NCI-H82 treated with DMSO at 0.1 percent for 48 hours (cell line): ENCODE results near the gene AIP.
"Not testable (repeated sequence)": the region's sequence is repeated elsewhere in the genome, so short reads cannot be mapped to it uniquely, and the experiment has no call there.

Source experiments
- DNase-seq: peaks from one replicate; lab custom pipeline; 2025; ENCODE audit not compliant: unreplicated experiment; lab: John Stamatoyannopoulos, UW

Gene AIP

DNA sequence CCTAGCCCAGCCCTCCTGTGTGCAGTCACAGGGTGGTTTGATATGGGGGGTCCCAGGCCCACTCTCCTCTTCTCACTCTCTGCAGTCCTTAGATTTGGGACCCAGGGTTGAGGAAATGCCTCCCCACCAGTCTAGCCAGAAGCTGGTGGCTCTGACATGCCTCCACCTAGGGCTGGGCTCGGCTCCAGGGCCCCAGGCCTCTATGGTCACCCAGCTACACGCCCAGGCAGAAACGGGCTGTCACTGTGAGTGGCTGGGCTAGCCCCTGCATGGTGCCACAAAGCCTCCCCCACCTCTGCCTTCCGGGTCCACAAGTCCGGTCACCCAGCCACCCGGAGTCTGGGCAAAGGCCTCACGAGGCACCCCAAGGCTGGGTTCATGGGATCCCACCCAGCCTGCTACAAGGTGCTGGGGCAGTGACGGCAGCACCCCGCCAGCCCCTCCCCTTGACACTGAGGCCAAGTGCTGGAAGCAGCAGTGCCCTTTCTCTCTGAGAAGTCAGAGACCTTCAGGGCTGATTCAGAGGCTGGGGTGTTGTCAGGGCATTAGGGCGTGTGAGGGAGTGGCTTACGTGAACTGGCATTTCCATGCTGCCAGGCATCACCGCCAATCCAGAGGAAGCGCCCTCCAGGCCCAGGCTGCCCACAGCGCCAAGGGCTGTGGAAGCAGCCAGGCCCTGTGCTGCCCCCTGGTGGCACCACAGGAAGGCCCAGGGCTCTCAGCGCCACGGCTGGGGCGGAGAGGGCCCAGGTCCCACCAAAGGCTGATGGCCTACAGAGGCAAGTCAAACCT lies 23.0 kb downstream of the AIP start:
- DNase-seq = peak; percentile 5

DNA sequence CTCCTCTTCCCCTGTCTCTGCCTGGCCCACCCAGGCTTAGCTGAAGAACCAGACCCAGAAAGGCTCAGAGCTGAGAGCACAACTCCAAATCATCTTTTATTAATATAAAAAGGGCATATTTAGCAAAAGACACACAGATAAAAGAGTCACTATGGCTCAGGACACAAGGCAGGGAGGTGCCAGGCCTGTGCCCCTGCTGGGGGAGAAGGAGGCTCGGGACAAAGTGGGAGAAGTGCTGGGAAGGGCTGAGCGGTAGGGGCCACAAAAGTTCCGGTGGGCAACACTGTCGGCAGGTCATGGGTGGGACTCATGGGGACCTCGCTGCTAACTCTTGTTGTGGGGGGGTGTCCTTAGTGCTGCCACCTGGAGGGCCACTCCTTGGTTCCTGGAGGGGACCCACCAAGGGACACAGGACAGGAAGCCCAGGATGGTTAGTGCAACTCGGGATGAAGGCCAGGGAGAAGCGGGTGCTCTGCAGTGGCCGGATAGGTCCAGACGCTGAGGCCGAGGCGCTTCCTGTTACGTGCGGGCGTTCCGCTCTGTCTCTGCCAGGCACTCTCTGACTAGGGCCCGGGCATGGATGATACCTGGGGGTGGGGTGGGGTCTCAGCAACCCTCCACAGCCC lies 23.7 kb downstream of the AIP start:
- no peak for DNase-seq

DNA sequence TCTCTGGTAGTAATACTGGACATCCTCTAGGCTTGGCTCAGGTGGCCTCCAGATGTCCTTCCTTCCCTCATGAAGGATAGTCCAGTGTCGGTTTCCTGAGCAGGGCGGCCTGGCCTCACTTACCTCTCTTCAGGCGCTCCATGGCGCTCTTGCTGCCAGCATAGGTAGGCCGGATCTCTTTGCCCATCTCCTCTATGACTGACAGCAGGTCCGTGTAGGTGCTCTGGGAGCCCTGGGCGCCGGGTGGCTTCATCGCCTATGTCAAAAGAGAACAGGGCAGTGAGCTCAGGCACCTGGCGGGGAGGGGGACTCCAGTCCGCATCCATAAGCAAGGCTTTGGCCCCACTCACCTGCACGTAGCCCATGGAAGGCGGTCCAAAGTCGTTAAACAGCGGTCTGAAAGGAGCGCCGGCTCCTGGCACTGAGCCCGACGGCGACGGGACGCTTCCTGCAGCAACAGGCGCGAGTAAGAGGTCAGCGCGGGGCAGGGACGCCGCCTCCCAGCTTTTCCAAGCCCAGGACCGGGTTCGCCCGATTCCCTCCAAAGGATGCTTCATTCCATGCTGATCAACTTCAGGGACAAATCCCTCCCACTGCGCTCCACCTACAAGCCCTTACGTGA lies 24.5 kb downstream of the AIP start:
- DNase-seq = no peak

DNA sequence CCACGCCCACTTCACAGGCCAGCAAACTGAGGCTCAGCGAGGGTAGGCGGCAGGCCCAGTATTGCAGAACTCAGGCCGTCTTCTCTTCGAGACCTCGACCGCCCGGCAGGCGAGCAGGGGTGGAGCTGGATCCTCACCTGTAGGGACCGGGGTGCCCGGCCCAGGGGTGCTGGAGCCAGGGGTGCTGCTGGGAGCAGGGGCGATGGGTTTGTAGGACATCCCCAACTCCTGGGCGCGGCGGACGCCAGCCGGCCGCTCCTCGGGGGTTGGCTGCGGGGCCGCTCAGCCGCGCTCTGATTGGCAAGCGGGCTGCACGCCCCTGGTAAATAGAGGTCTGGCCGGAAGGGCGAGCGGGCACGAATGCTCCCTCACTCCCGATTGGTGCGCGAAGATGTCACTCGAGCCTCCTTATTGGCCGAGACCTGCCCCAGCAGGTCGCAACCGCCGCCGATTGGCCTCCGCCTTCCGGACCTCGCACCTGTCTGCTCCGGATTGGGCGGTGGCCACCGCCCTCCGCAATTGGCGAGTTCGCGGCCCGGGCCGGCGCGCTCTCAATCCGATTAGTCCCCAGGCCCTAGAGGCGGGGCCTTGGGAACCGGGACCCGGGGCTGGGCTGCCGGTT lies 25.1 kb downstream of the AIP start, which contains the start of gene CDK2AP2:
Gene CDK2AP2 (minus strand): TSS at position 299 of the 622 bp plus-strand sequence. CDS start 80 bp downstream, at position 219.
- DNase-seq = peak; percentile 88

DNA sequence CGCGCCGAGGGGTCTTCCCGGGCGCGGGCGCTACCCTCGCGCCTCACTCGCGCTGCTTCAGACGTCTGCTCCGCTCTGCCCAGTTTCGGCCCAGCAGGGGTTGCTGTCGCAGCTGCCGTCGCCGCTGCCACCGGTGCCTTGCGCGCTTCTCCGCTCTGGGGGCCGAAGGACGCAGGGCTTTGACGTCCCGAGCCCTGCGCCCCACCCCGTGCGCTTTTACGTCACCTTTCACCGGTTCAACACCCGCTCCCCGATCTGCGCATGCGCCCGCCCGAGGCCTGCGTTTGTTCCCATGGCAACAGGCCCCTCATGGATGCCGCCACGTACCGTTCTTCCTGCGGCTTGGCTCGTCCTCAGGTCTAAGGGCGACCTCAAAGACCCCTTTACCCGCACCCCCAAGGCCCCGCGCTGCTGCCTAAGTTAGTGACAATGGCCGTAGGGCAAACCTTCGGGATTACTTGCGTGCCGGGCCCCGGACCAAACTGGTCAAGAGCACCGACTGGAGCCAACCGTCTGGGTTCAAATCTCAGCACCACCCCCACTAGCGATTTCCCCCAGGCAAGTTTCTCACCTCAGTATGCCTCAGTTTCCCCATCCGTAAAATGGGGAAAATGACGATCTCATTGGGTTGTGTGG lies 25.8 kb downstream of the AIP start:
- peak; percentile 85 for DNase-seq

DNA sequence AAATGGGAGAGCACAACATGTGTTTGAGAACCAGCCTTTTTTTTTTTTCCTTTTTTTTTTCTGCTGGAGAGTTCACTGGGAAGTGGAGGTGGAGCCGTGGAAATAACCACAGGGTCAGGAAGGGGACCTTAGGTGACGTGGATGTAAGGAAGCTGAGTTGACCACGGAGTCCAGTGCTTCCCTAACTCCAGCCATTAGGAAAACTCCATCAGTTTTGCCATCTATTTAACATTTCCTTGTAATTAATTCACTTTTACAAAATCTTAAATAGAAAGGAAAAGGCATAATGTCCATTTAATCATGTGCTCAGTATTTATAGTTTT lies 27.2 kb downstream of the AIP start:
- DNase-seq = no peak

DNA sequence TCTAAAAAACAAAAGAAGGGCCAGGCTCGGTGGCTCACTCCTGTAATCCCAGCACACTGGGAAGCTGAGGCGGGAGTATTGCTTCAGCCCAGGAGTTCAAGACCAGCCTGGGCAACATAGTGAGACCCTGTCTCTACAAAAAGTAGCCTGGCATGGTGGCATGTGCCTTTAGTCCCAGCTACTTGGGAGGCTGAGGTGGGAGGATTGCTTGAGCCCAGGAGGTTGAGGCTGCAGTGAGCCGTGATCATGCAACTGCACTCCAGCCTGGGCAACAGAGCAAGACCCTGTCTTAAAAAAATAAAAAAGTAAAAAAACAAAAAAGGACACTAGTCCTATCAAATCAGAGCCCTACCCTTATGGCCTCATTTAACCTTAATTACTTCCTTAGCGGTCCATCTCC lies 28.7 kb downstream of the AIP start:
- DNase-seq = not testable (repeated sequence)

DNA sequence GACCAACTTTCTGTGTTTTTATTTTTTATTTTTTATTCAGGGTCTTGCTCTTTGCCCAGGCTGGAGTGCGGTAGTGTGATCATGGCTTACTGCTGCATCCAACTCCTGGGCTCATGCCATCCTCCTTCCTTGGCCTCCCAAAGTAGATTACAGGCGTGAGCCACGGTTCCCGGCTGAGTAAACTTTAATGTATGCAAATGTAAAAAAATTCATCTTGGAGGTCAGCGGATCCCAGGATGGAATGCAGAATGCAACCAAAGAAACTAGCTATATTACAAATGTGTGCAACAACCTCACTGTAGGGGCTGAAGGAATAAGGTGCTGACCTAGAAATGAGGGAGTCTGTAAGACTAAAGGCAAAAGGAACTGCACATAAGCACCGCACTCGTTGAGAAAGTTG lies 31.3 kb downstream of the AIP start:
- no peak for DNase-seq

DNA sequence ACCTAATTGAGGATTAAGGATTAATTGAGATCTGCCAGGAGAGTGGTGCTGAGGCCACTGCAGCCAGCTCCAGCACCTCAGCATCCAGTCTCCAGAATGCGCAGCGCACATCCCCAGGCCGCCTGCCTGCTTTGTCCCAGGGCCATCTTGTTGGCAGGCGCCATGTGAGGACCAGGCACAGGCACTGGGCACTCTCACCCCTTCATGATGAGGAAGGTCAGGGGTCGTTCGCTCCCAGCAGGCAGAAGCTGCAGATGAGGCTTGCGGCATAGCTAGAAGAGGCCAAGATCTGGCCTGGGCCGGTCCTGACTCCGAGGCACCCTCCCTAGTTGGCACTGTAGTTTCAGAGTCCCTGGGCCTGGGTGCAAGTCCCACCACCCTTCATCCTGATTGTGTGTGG lies 34.0 kb downstream of the AIP start:
- DNase-seq = peak; percentile 39

DNA sequence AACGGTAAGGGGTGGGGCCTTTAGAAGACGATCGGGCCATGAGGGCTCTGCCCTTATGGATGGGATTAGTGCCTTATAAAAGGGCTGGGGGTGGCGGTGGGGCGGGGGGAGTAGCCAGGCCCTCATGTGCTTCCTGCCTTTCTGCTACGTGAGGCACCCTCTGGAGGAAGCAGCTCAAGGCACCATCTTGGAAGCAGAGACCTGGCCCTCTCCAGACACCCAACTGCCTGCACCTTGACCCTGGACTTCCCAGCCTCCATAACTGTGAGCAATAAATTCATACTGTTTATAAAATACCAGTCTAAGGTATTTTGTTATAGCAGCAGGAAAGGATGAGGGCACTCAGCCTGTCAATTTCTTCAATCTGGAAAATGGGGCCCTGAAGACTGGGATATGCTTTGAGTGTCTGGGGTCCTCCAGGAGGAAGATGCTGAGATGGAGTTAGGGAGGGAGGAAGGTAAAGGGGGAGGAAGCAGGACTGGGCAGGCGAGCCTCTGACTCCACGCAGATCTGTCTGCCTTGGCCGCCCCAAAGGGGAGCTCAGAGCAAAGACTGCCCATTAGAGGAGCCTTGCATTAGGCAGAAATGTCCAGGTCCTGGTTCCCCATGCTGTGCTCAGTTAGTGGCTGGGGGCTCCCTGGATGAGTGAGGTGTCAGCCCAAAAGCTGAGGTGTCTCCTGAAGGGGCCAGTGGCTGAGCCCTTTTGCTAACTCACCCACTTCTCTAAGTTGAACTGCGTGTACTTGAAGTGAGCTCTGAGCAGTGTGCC lies 35.1 kb downstream of the AIP start:
- peak; percentile 13 for DNase-seq

DNA sequence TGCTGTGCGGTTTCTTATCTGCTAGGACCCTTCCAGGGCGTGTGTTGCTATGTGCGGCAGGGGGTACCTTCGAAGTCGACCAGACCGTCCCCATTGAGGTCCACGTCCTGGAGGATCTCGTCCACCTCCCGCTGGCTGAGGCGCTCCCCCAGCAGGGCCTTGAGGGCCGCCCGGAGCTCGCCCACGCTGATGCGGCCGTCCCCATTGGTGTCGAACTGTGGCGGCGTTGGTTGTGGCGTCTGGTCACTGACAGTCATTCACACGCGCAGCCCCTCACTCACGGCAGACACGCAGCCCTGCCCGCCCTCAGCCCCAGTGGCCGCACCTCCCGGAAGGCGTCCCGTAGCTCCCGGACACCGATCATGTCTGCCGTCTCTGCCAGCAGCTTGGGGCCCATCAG lies 36.9 kb downstream of the AIP start:
- DNase-seq = no peak

DNA sequence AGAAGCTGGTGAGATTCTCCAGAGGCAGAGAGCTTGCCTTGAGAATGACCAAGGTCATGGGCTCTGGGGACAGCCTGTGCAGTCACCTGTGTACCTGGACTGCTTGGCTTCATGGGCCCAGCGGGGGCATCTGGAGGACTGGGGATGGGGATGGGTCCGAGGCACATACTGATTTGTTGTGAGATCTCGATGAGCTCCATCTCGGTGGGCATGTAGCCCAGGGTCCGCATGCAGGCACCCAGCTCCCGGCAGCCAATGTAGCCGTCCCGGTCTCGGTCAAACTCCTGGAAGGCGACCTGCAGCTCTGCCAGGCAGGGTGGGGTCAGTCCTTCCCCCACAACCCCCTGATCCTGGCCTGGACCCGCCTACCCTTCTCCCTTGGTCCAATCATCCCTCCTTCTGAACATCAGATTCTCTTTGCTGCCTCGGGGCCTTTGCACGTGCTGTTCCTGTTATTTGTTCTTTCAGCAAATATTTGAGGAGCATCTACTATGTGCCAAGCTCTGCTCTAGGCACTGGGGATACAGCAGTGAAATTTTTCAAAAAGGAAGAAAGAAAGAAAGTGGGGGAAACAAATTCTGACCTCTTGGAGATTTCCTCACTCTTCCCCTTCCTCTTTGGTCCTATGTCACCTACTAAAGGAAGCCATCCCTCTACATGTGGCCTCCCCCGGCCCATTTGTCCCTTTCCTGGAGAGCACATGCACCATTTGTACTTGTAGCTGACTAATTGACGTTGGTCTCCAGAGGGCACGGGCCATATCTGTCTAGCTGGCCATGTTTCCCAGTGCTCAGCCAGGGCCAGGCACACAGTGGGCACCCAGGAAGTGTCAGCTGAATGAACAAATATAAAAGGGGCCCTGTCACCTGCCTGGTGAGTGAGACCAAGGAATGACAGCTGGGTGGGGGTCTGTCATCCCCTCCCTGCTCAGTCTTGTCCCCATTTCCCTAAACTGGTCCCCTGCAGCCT lies 38.3 kb downstream of the AIP start:
- DNase-seq = no peak

DNA sequence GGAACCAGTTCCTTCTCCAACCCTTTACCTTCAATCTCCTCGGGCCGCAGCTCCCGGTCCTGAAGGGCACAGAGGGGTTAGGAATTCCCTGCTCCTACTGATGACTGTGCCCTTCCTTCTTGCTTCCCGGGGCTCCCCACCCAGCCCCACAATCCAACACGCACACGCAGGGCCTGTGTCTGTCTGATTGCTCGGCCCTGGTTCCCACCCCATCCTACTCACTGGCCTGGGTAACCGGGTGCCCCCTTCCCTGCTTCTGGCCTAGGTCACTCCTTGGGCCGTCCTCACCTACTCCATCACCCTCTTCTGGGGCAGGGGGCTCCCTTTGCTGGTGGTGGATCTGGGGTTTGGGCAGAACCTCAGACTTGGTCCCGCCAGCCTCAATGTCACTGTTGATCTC lies 39.1 kb downstream of the AIP start:
- DNase-seq = no peak

DNA sequence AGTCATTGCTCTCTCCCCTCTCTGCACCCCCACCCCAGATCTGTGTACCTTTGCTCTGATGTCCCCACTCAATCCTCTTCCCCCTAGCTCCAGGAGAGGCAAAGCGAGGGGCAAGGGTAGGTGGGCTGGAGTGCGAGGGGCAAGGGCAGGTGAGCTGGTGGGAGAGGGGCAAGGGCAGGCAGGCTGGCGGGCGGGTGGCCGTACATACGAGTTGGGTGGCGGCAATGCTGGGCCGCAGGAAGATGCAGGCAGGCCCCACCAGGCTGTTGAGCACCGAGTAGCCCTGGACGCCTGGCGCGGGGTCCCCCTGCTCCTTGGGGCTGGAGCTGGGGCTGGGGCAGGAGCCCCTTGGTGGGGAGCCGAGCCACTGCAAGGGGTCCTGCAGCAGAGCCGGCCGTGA lies 39.5 kb downstream of the AIP start:
- no peak for DNase-seq

DNA sequence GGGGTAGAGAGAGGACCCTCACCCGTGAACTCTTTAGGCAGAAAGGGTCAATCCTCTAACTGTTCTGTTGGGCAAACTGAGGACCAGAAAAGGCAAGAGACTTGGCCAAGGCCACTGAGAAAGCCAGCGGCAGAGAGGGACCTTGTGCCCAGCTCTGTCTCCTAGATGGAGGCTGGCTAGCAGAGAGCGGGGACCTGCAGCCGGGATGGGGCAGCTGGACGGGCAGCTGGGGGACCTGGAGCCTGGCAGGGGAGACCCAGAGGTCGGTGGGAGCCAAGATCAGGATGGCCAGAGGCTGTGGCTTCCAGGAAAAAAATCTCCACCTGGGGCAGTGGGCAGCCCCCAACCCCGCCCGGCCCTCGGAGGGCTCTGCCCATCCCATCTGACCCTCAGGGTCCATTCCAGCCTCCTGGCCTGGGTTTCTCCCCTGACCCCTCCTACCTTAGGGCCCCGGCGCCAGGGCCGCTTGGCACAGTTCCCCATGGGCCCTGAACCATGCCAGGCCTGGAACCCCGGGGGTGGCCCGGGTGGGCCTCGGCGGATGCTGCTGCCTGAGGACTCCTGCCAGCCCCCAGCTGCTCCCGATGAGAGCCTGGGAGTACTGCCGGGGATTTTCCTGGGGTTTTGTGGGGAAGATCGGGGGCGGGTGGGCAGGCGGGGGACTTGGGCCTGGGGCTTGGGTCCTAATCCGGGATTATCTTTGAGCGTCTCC lies 40.2 kb downstream of the AIP start, which contains the start of gene CABP2:
Gene CABP2 (minus strand): TSS at position 603 of the 712 bp plus-strand sequence. CDS start 120 bp downstream, at position 483.
- DNase-seq = peak; percentile 23

DNA sequence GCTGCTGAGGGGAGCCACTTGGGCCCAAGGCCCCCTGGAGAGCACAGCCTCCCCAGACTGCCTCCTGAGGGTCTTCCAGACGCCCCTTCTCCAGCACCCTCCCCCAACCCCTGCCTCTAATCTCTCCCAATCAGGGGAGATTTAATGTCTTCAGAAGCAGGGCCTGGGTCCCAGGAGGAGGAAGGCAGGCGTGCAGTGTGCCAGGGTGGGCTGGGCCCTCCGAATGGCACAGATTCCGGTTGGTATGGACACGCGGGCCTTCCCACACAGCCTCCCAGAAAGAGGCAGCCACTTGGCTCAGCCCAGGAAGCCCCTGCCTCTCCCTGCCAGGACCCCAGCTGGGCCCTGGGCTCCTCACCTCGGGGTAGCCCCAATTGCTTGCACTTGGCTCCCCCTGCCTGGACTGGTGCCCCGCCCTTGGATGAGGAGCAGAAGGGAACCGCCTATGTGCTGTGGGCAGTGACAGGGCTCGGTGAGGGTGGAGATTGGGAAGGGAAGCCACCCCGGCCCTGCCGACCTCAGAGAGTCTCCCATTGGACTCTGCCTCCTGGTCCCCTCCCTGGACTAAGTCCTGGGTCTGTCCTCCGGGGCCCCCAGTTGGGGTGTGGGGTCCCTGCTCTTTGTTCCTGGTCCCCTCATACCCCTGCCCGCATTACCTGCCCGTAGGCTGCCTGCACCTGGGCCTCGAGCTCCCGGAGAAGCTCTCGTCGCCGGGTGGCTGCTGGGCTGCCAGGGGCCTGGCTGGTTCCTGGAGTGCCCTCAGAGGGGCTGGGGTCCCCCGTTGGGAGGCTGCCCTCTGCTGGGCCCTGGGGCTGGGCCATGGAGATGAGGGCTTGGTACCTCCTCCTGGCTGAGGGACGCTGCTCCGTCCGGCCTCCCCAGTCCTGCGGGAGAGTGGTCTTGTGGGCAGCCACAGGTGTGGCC lies 41.0 kb downstream of the AIP start:
- no peak for DNase-seq

DNA sequence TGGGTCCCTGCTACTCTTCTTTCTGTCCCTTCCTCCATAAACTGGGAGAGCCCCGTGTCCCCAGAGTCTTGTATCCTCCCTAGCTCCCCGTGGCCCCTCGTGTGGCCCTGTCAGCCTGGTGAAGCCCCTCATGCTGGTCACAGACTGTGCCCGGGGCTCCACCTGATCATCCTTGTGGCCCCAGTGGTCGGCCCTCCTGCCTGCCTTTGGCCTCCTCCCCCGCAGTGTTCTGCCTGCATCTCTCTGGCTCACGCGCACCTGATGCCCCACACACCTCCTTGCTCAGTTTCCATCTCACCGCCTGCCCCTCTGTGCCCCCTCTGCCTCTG lies 41.6 kb downstream of the AIP start:
- no peak for DNase-seq
